Prostate gland (tissue), 2 donors: ENCODE results near the gene ENO2. TPM values are rescaled to one million over a fixed set of nuclear protein-coding genes. Genes with fewer than 3 reads are reported as not detected.

Experiments
- DNase-seq: peaks from one replicate; pipeline ENCODE4 v3.0.0-alpha.2; 2019; ENCODE audit warnings: low spot score
- H3K27ac ChIP-seq, 2 donors: fragments of 200-600 bp; sonication (generic); 2 replicates each; pipeline ENCODE4 v1.5.1; 2017 to 2019
- H3K27me3 ChIP-seq: fragments of 200-600 bp; sonication (generic); replicated peaks from 2 replicates; pipeline ENCODE4 v1.5.1; 2019; ENCODE audit not compliant: insufficient read depth
- H3K36me3 ChIP-seq, 2 donors: fragments of 200-600 bp; sonication (generic); 1 replicate in 1 of 2; 2 replicates in 1 of 2; pipeline versions ENCODE4 v1.5.1 to v1.8.1; 2017 to 2019
- H3K4me1 ChIP-seq: fragments of 200-600 bp; sonication (generic); replicated peaks from 2 replicates; pipeline ENCODE4 v1.5.1; 2019
- H3K4me3 ChIP-seq, 2 donors: fragments of 200-600 bp; sonication (generic); 2 replicates each; pipeline ENCODE4 v1.5.1; 2017 to 2019
- H3K9me3 ChIP-seq: fragments of 200-600 bp; sonication (generic); 2 replicates; pipeline ENCODE4 v1.5.1; 2017
- CTCF ChIP-seq, 4 experiments: fragments of 200-600 bp in 2 of 4; fragments of 450-650 bp in 2 of 4; sonication (generic) in 2 of 4; IDR thresholded peaks; 1 replicate in 3 of 4; 2 replicates in 1 of 4; pipeline ENCODE4 v1.5.1; 2016 to 2019; ENCODE audit warnings: antibody characterized with exemption in 4 of 4, mild to moderate bottlenecking in 2 of 4, moderate library complexity in 2 of 4
- POLR2A ChIP-seq: fragments of 450-650 bp; IDR thresholded peaks from one replicate; pipeline ENCODE4 v1.6.1; 2016; ENCODE audit warnings: antibody characterized with exemption, mild to moderate bottlenecking
- POLR2AphosphoS5 ChIP-seq: sonication (generic); formaldehyde crosslinking; IDR thresholded peaks from one replicate; pipeline ENCODE4 v1.6.1; 2017; ENCODE audit warnings: antibody characterized with exemption
- WGBS: methylation state at CpG from one replicate; pipeline ENCODE4 v1.1.5; 2018; 5-methylcytosine and 5-hydroxymethylcytosine counted together
- intact Hi-C: fragments of 100-400 bp; cut with DNase I; formaldehyde crosslinking; loops from one replicate; pipeline ENCODE4 v1.14.2; 2022
- total RNA-seq, 2 donors: library from RNA; depleted of rRNA; stranded (reverse); fragments of >200 nt; gene quantifications; one replicate each; pipeline ENCODE4 v1.1.0, GENCODE V29; 2016

ENO2 gene
- total RNA-seq, 2 donors from 2014 or later = 6.9 to 13.0 TPM

GRCh38 chr12:6950401-6950801 is 36.0 kb downstream of the ENO2 start:
- H3K27ac ChIP-seq = no peak overlapping the region
- 100% methylated on average over 1 of the region's 1 CpG for WGBS
- no peak overlapping the region for H3K4me3 ChIP-seq
- H3K9me3 ChIP-seq = no peaks in the 10 kb centered on the region
- peaks cover 12% of the 10 kb centered on the region for H3K4me1 ChIP-seq
- no peak for DNase-seq
- intact Hi-C loops = no loop called here
- H3K27me3 ChIP-seq = no peaks in the 10 kb centered on the region
- H3K36me3 ChIP-seq = no peaks in the 10 kb centered on the region
- TF ChIP-seq POLR2AphosphoS5 (no peak), CTCF (IDR thresholded peaks at IDR 0.05) (no peak)

DNA sequence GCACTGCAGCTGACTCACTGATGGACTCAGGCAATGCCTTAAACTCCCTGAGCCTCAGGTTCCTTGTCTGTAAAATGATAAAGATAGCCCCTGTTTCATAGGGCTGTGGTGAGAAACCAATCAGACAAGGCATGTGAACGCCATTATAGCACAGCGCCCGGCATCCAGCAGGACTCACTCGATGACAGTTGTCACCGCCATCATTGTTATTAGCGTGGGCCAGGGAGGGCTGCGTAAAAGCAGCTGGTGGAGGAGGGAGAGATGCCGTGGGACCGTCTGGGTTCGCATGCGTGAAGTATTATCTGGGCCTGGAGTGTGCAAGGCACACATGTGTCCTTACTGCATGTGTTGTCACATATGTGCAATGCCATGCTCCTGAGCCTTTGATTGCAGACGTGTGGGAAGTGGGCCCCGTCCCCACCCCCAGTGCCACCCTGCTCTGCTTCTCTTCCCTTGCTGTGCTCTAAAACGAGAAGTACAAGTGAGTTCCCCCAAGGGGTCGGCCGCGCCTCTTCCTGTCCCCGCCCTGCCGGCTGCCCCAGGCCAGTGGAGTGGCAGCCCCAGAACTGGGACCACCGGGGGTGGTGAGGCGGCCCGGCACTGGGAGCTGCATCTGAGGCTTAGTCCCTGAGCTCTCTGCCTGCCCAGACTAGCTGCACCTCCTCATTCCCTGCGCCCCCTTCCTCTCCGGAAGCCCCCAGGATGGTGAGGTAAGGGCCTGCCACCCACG is 36.6 kb downstream of the ENO2 start, which contains the start of gene PTPN6:
Gene PTPN6, plus strand, starts transcription at position 546 of the 730 bp plus-strand sequence. Its CDS starts 157 bp downstream, at position 703.
- WGBS = 67% methylated on average over 25 of the region's 25 CpGs
- no peak for DNase-seq

DNA sequence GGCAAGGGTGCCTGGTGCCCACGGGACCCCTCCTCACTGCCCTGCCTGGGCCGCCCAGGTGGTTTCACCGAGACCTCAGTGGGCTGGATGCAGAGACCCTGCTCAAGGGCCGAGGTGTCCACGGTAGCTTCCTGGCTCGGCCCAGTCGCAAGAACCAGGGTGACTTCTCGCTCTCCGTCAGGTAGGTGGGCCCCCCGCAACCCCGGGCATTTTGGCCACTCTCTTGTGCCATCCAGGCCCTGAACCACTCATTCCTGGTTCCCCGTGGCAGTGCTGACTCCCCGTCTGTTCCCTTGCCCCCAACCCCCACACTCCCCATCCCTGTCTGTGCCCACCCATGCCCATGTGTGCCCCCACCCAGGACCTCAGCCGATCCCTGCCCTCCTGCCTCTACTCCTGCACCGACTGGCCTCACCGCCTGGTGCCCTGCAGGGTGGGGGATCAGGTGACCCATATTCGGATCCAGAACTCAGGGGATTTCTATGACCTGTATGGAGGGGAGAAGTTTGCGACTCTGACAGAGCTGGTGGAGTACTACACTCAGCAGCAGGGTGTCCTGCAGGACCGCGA is 37.3 kb downstream of the ENO2 start:
- 86% methylated on average over 20 of the region's 20 CpGs for WGBS
- intact Hi-C loops = no loop called here
- Histone ChIP-seq H3K9me3 (no peaks in the 10 kb centered on the region), H3K36me3 (no peaks in the 10 kb centered on the region), H3K27me3 (no peaks in the 10 kb centered on the region), H3K27ac (no peak overlapping the region), H3K4me1 (peaks cover 5% of the 10 kb centered on the region), H3K4me3 (peak overlapping the region; percentile 11 to 14)
- TF ChIP-seq CTCF (IDR thresholded peaks at IDR 0.05) = no peak
- no peak for TF ChIP-seq POLR2A
- TF ChIP-seq POLR2AphosphoS5 = no peak
- DNase-seq = no peak

More for the DNA sequence above, 36.6 kb downstream of the ENO2 start, which contains the start of gene PTPN6:
- Histone ChIP-seq H3K27me3 (no peaks in the 10 kb centered on the region), H3K36me3 (no peaks in the 10 kb centered on the region), H3K9me3 (no peaks in the 10 kb centered on the region), H3K4me3 (peak within 1 kb of the TSS; percentile 11 to 14), H3K27ac (no peak within 1 kb of the TSS), H3K4me1 (peaks cover 6% of the 10 kb centered on the region)
- no peak for TF ChIP-seq POLR2A
- no peak for TF ChIP-seq CTCF (IDR thresholded peaks at IDR 0.05)
- no peak for TF ChIP-seq POLR2AphosphoS5
- intact Hi-C loops = no loop called here

- WGBS = 76% methylated on average over 22 of the region's 22 CpGs
- H3K27ac ChIP-seq = no peak overlapping the region
- no peaks in the 10 kb centered on the region for H3K36me3 ChIP-seq
- no peaks in the 10 kb centered on the region for H3K9me3 ChIP-seq
- H3K27me3 ChIP-seq = no peaks in the 10 kb centered on the region
- peak overlapping the region; percentile 10 to 11 for H3K4me3 ChIP-seq
- no peak for DNase-seq
- intact Hi-C loops = no loop called here
- TF ChIP-seq CTCF (IDR thresholded peaks at IDR 0.05) = no peak
- no peak for TF ChIP-seq POLR2AphosphoS5
- no peak for TF ChIP-seq POLR2A
- H3K4me1 ChIP-seq = peaks cover under 1% of the 10 kb centered on the region
These were observed 37.9 kb downstream of the ENO2 start for GRCh38 chr12:6952121-6952862.
